ENCODE results near the gene SCN4A. TPM values are rescaled to one million over a fixed set of nuclear protein-coding genes. Genes with fewer than 3 reads are reported as not detected.
A peak's percentile ranks its signal among the peaks of the same experiment; 100 is the strongest.

Gene SCN4A
- total RNA-seq, 1 donor from 2014 or later = 0.78 TPM

DNA sequence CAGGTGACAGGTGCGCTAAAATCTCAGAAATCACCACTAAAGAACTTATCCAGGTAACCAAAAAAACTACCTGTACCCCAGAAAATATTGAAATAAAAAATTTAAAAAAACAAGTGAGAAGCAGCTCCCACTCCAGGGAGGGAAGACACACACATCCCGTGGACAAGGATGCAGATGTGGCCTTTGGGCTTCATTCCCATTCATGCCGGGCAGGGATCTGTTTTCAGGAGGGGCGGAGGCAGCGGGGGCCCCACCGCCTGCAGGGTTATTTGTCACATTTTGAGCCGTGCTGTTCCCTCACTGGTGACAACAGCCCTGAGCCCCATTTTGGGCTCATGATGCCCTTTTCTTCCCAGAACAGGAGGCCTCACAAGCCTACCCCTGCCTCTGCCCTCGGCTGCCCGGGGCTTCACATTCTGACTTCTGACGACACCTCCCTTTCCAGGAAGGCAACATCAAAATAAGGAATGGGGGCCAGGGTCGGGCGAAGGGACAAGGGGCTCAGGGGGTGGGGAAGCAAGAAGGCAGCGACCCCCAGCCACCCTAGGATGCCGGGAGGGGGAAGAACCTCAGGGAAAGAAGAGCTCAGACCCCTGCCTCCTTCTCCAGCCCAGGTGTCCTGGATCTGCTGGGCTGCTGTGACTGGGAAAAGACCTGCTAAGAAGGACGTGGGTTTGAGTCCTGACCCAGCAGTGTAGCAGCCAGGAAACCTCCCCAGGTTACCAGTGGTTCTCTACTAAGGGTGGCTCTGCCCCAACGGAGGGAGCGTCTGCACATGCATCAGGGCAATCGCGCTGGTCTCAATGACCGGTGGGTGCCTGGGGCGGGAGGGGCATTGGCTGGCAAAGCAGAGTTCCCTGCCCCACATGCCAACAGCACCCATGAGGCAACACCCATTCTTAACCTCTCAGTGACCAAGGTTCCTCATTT, 38.3 kb downstream of the SCN4A start:
- H3K4me1 Mint-ChIP-seq = peaks cover 89% of the 10 kb centered on the region
- peak overlapping the region; percentile 70 for H3K4me3 Mint-ChIP-seq
- ATAC-seq (ENCODE audit: low read depth) = no peak
- H3K27me3 Mint-ChIP-seq = no peaks in the 10 kb centered on the region
- no peaks in the 10 kb centered on the region for H3K9me3 Mint-ChIP-seq
- no peak for DNase-seq
- POLR2A ChIA-PET = interaction anchor here (0.9 to 19.1 kb wide), 7 partner anchors 9 to 160 kb away, joined by 3 to 837 read pairs (median 4); partner anchors contain the start of genes DDX42 and GH1
- H3K27ac Mint-ChIP-seq = peak overlapping the region; percentile 96
- peaks cover 26% of the 10 kb centered on the region for H3K36me3 Mint-ChIP-seq (ENCODE audit: low read depth)
- intact Hi-C loops (cut with micrococcal nuclease) = no loop called here
- TF ChIP-seq, protein P1, sequence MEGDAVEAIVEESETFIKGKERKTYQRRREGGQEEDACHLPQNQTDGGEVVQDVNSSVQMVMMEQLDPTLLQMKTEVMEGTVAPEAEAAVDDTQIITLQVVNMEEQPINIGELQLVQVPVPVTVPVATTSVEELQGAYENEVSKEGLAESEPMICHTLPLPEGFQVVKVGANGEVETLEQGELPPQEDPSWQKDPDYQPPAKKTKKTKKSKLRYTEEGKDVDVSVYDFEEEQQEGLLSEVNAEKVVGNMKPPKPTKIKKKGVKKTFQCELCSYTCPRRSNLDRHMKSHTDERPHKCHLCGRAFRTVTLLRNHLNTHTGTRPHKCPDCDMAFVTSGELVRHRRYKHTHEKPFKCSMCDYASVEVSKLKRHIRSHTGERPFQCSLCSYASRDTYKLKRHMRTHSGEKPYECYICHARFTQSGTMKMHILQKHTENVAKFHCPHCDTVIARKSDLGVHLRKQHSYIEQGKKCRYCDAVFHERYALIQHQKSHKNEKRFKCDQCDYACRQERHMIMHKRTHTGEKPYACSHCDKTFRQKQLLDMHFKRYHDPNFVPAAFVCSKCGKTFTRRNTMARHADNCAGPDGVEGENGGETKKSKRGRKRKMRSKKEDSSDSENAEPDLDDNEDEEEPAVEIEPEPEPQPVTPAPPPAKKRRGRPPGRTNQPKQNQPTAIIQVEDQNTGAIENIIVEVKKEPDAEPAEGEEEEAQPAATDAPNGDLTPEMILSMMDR (IDR thresholded peaks at IDR 0.05) = no peak
- CTCF ChIA-PET = interaction anchor here (1.2 to 8.9 kb wide), 3 partner anchors 10 to 15 kb away, joined by 4 to 146 read pairs (median 80); partner anchors contain the start of gene GH1

DNA sequence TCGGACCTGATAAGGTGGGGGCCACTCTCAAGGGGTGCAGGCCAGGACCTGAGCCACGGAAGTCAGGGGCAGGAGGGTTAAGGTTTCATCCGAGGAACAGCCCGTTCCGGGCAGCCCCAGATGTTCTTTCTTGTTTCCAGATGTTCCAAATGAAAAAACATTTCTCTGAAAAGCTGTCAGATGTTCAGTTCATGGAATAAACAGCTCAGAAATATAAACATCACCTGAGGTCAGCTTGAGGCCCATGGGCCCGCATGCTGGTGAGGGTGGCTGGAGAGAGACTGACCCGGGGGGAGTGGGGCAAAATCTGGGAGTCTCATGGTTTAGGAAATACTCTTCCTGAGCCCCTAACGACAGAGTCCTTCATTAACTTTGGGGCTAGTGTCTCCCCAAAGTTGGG, 39.1 kb downstream of the SCN4A start:
- Mint-ChIP-seq H3K9me3 (no peaks in the 10 kb centered on the region), H3K27ac (peak overlapping the region; percentile 96)
- POLR2A ChIA-PET = interaction anchor here (1.1 to 19.1 kb wide), 6 partner anchors 8 to 212 kb away, joined by 3 to 837 read pairs (median 22); partner anchors contain the start of gene GH1

DNA sequence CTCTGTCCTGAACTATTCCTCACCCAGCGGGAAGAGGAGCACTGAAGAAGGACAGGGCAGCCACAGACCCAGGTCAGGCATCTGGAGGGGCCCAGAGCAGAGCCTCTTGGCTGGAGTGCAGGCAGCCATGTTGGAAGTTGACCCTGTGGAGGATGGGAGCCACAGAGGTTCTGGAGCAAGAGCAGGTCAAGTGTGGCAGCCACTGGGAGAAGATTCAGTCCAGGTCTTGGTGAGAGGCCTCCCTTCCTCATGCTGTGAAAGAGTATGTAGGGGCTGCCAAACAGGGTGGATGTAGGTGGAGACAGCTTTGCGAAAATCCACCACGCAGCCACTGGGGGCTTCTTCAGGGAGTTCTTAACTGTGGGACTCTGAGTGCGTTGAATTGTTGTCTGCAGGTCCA, 40.0 kb downstream of the SCN4A start:
- DNase-seq (no peak), ATAC-seq (ENCODE audit: low read depth) (peak; percentile 10)
- TF ChIP-seq, protein P1 (IDR thresholded peaks at IDR 0.05) = no peak
- POLR2A ChIA-PET = interaction anchor here (0.6 to 19.1 kb wide), 13 partner anchors 9 to 213 kb away, joined by 3 to 837 read pairs (median 10); partner anchors contain the start of genes ERN1, GH1 and ICAM2
- Mint-ChIP-seq H3K27ac (peak overlapping the region; percentile 96), H3K36me3 (ENCODE audit: low read depth) (peaks cover 41% of the 10 kb centered on the region), H3K4me3 (peak overlapping the region; percentile 98), H3K9me3 (no peaks in the 10 kb centered on the region), H3K27me3 (no peaks in the 10 kb centered on the region), H3K4me1 (peaks cover 90% of the 10 kb centered on the region)
- CTCF ChIA-PET = interaction anchor here (0.9 to 8.9 kb wide), 11 partner anchors 11 to 201 kb away, joined by 3 to 146 read pairs (median 7); partner anchors contain the start of genes GH1 and ICAM2
- intact Hi-C loops (cut with micrococcal nuclease) = loop anchor here (1.0 kb wide), 3 partner anchors 7 to 14 kb away; no protein-coding TSS in a partner anchor

More for the DNA sequence above, 39.1 kb downstream of the SCN4A start:
- Mint-ChIP-seq H3K4me1 (peaks cover 89% of the 10 kb centered on the region), H3K36me3 (ENCODE audit: low read depth) (peaks cover 34% of the 10 kb centered on the region), H3K4me3 (peak overlapping the region; percentile 98), H3K27me3 (no peaks in the 10 kb centered on the region)
- CTCF ChIA-PET = interaction anchor here (1.2 to 8.9 kb wide), 7 partner anchors 9 to 200 kb away, joined by 3 to 146 read pairs (median 6); partner anchors contain the start of gene GH1
- TF ChIP-seq, protein P1 (IDR thresholded peaks at IDR 0.05) = no peak
- DNase-seq (no peak), ATAC-seq (ENCODE audit: low read depth) (no peak)
- intact Hi-C loops (cut with micrococcal nuclease) = loop anchor here (1.0 kb wide), 1 partner anchor 8 kb away; no protein-coding TSS in a partner anchor

DNA sequence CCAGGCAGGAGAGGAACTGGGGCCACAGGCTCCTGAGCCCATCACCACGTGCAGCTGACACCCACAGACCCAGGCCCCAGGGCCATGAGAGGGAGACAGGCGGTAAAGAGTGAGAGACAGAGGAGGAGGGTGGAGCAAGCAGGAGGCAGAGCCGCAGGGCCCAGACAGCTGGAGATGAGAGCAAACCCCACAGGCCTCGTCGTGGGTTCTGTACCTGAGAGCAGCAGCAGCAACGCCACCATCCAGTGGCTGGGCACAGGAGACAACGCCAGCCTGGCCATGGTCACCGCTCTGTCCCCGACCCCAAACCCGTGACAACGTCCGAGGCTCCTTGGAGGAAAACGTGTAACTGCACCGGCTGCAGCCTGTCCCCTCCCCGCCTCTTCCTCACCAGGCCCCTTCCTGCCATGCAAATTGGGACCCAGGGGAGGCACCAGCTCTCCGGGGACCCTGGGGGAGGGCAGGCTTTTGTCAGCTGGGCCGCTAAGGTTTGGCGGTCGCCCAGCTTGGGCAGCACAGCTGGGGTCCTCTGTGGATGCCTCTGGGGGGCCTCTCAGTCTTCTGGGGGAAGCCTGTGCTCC, 40.6 kb downstream of the SCN4A start, which contains the start of gene CD79B:
Gene CD79B, minus strand, starts transcription at position 351 of the 581 bp plus-strand sequence. Its CDS starts 70 bp downstream, at position 281.
- ATAC-seq (ENCODE audit: low read depth) (peak; percentile 79), DNase-seq (peak; percentile 90)
- TF ChIP-seq, protein P1 (IDR thresholded peaks at IDR 0.05) = no peak
- Mint-ChIP-seq H3K9me3 (no peaks in the 10 kb centered on the region), H3K4me1 (peaks cover 89% of the 10 kb centered on the region), H3K27ac (peak within 1 kb of the TSS; percentile 96), H3K36me3 (ENCODE audit: low read depth) (peaks cover 44% of the 10 kb centered on the region), H3K4me3 (peak within 1 kb of the TSS; percentile 98), H3K27me3 (no peaks in the 10 kb centered on the region)
- CTCF ChIA-PET = interaction anchor here (0.9 to 8.9 kb wide), 11 partner anchors 11 to 202 kb away, joined by 3 to 146 read pairs (median 7); partner anchors contain the start of genes GH1 and ICAM2
- intact Hi-C loops (cut with micrococcal nuclease) = loop anchor here (1.0 kb wide), 2 partner anchors 13 to 14 kb away; no protein-coding TSS in a partner anchor
- POLR2A ChIA-PET = interaction anchor here (0.6 to 19.1 kb wide), 17 partner anchors 10 to 483 kb away, joined by 3 to 837 read pairs (median 6); partner anchors contain the start of genes ERN1, GH1 and ICAM2
